Measurements from ENCODE around the gene CPNE9.

DNA sequence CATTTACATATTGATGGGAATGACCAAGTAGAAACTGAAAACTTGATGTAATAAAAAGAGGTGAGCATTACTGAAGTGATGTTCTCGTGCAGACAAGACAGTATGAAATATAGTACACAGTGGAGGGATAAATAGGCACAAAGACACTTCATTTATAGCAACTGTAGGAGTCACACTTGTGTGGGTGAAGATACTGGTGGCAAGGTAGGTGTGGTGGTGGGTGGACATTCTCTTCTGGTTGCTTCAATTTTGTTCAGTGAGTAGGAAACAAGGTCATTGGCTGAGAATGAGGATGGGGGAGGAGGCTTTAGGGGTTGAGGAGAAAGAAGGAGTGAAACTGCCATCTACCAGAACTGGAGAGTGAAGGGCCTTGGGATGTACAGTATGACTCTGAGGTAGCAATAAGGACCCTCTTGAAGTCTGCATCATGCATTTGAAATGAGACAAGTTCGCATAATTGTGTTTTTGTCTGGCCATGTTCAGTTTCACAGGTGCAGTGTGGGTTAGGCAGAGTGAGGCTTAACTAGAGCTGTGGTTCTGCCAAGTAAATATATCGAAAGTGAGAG is 6.6 kb downstream of the CPNE9 start:
- TF ChIP-seq RFX5 (IDR thresholded peaks at IDR 0.05; ENCODE audit: low read length) (no peak), PBX3 (IDR thresholded peaks at IDR 0.05) (no peak), NRF1 (IDR thresholded peaks at IDR 0.05; ENCODE audit: low read depth, low read length) (no peak), CTCF (IDR thresholded peaks at IDR 0.05) (no peak), RXRA (IDR thresholded peaks at IDR 0.05; ENCODE audit: borderline replicate concordance, low read depth) (no peak), TAF1 (IDR thresholded peaks at IDR 0.05; ENCODE audit: borderline replicate concordance, low read depth, low read length) (no peak)
- TF ChIP-seq, protein P1, sequence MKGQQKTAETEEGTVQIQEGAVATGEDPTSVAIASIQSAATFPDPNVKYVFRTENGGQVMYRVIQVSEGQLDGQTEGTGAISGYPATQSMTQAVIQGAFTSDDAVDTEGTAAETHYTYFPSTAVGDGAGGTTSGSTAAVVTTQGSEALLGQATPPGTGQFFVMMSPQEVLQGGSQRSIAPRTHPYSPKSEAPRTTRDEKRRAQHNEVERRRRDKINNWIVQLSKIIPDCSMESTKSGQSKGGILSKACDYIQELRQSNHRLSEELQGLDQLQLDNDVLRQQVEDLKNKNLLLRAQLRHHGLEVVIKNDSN (IDR thresholded peaks at IDR 0.05; ENCODE audit: borderline replicate concordance, low read depth), result no peak
